Fibroblast of lung (primary cell): ENCODE measurements around the gene KRTAP5-9. TPM values are rescaled to one million over a fixed set of nuclear protein-coding genes. Genes with fewer than 3 reads are reported as not detected.

Experiments
- DNase-seq, 2 donors: peaks; one replicate each; pipeline versions ENCODE4 v3.0.0 to v3.0.0-alpha.2; 2010; ENCODE audit warnings: low read depth in 2 of 2
- H2AFZ ChIP-seq: 2 replicates; pipeline ENCODE4 v1.5.1; 2012; ENCODE audit warnings: low read length, control low read depth, inconsistent platforms
- H3K27ac ChIP-seq: 2 replicates; pipeline ENCODE4 v1.5.1; 2011; ENCODE audit warnings: low read length, control low read depth; ENCODE audit not compliant: insufficient read depth
- H3K27me3 ChIP-seq: 2 replicates; pipeline ENCODE4 v1.5.1; 2011; ENCODE audit warnings: mild to moderate bottlenecking, low read length; ENCODE audit not compliant: control insufficient read depth, insufficient read depth
- H3K36me3 ChIP-seq: 2 replicates; pipeline ENCODE4 v1.5.1; 2011; ENCODE audit warnings: low read length; ENCODE audit not compliant: control insufficient read depth, insufficient read depth
- H3K4me1 ChIP-seq: 2 replicates; pipeline ENCODE4 v1.5.1; 2011; ENCODE audit warnings: low read length; ENCODE audit not compliant: control insufficient read depth, insufficient read depth; ENCODE audit errors: extremely low read depth
- H3K4me2 ChIP-seq: 2 replicates; pipeline ENCODE4 v1.5.1; 2011; ENCODE audit warnings: low read length, control low read depth; ENCODE audit not compliant: insufficient read depth; ENCODE audit errors: extremely low read depth
- H3K4me3 ChIP-seq, 4 experiments: fragments of 200-600 bp in 1 of 4; sonication (generic) in 1 of 4; replicated peaks in 1 of 4; 2 replicates each; pipeline ENCODE4 v1.5.1; 2011 to 2016; ENCODE audit warnings: low read length in 4 of 4, low read depth in 3 of 4, mild to moderate bottlenecking in 3 of 4, control low read depth in 2 of 4, inconsistent platforms in 1 of 4, mixed read lengths in 1 of 4; ENCODE audit not compliant: insufficient read depth in 1 of 4; ENCODE audit errors: control extremely low read depth in 1 of 4
- H3K79me2 ChIP-seq: 2 replicates; pipeline ENCODE4 v1.5.1; 2012; ENCODE audit warnings: mild to moderate bottlenecking, low read length, inconsistent platforms; ENCODE audit not compliant: control insufficient read depth, insufficient read depth
- H3K9ac ChIP-seq: 2 replicates; pipeline ENCODE4 v1.5.1; 2011; ENCODE audit warnings: mild to moderate bottlenecking, low read length, control low read depth; ENCODE audit not compliant: insufficient read depth
- H3K9me3 ChIP-seq: 2 replicates; pipeline ENCODE4 v1.5.1; 2012; ENCODE audit warnings: low read depth, low read length; ENCODE audit not compliant: control insufficient read depth, insufficient read depth
- H4K20me1 ChIP-seq: 2 replicates; pipeline ENCODE4 v1.5.1; 2011; ENCODE audit warnings: low read length; ENCODE audit not compliant: control insufficient read depth, insufficient read depth; ENCODE audit errors: extremely low read depth
- CTCF ChIP-seq, 2 donors: IDR thresholded peaks in 1 of 2; conservative IDR thresholded peaks in 1 of 2; 1 replicate in 1 of 2; 2 replicates in 1 of 2; pipeline ENCODE4 v1.5.1; 2011 to 2012; ENCODE audit warnings: low read length in 2 of 2, control low read depth in 1 of 2, inconsistent platforms in 1 of 2, low read depth in 1 of 2, mild to moderate bottlenecking in 1 of 2
- EZH2 ChIP-seq: IDR thresholded peaks from 2 replicates; pipeline ENCODE4 v1.5.1; 2012; ENCODE audit warnings: low read length, control low read depth, mild to moderate bottlenecking; ENCODE audit errors: missing control alignments
- polyA plus RNA-seq, 2 donors: library from polyadenylated mRNA; depleted of rRNA in 1 of 2; stranded (reverse) in 1 of 2; unstranded in 1 of 2; fragments of >200 nt; gene quantifications; 2 replicates each; pipeline ENCODE4 v1.2.1, GENCODE V29; 2011 to 2012; ENCODE audit warnings: missing spikeins in 1 of 2
- total RNA-seq: library from RNA; depleted of rRNA; stranded (reverse); fragments of >200 nt; gene quantifications from 2 replicates; pipeline ENCODE4 v1.2.1, GENCODE V29; 2014

The KRTAP5-9 gene
- total and polyA plus RNA-seq, 2 donors (not counting 1 experiment from before 2014, with no cell fraction given): not detected

- H3K36me3 ChIP-seq: no peaks in the 10 kb centered on the region
- H3K4me3 ChIP-seq: no peak overlapping the region
- H3K27ac ChIP-seq: no peak overlapping the region
- no peak overlapping the region for H3K9ac ChIP-seq
- H3K4me2 ChIP-seq: no peak overlapping the region
- no peaks in the 10 kb centered on the region for H3K27me3 ChIP-seq
- no peaks in the 10 kb centered on the region for H3K9me3 ChIP-seq
- no peaks in the 10 kb centered on the region for H4K20me1 ChIP-seq
- DNase-seq: no peak
- H3K79me2 ChIP-seq: no peaks in the 10 kb centered on the region
- no peaks in the 10 kb centered on the region for H3K4me1 ChIP-seq
- no peak for TF ChIP-seq CTCF (conservative IDR thresholded peaks at IDR 0.05 in 1 of 2, IDR thresholded peaks at IDR 0.05 in 1 of 2; ENCODE audit: low read depth in 1 of 2, low read length in 2 of 2)
- no peak for TF ChIP-seq EZH2
- no peak overlapping the region for H2AFZ ChIP-seq
Observed at GRCh38 chr11:71551711-71552110, 3.5 kb downstream of the KRTAP5-9 start.

GRCh38 chr11:71554996-71555395, 6.8 kb downstream of the KRTAP5-9 start:
- Histone ChIP-seq H4K20me1 (no peaks in the 10 kb centered on the region), H3K27ac (no peak overlapping the region), H3K27me3 (no peaks in the 10 kb centered on the region), H3K9me3 (no peaks in the 10 kb centered on the region), H3K9ac (no peak overlapping the region), H2AFZ (no peak overlapping the region), H3K4me2 (no peak overlapping the region), H3K79me2 (no peaks in the 10 kb centered on the region), H3K36me3 (no peaks in the 10 kb centered on the region), H3K4me1 (no peaks in the 10 kb centered on the region), H3K4me3 (no peak overlapping the region)
- DNase-seq: no peak
- TF ChIP-seq CTCF (conservative IDR thresholded peaks at IDR 0.05 in 1 of 2, IDR thresholded peaks at IDR 0.05 in 1 of 2; ENCODE audit: low read depth in 1 of 2, low read length in 2 of 2): no peak
- no peak for TF ChIP-seq EZH2

- no peak overlapping the region for H3K9ac ChIP-seq
- H3K4me2 ChIP-seq: no peak overlapping the region
- no peaks in the 10 kb centered on the region for H3K36me3 ChIP-seq
- no peak overlapping the region for H3K27ac ChIP-seq
- no peaks in the 10 kb centered on the region for H4K20me1 ChIP-seq
- no peaks in the 10 kb centered on the region for H3K27me3 ChIP-seq
- DNase-seq: no peak
- no peaks in the 10 kb centered on the region for H3K9me3 ChIP-seq
- H3K79me2 ChIP-seq: no peaks in the 10 kb centered on the region
- no peaks in the 10 kb centered on the region for H3K4me1 ChIP-seq
- no peak overlapping the region for H2AFZ ChIP-seq
- TF ChIP-seq EZH2 (no peak), CTCF (conservative IDR thresholded peaks at IDR 0.05 in 1 of 2, IDR thresholded peaks at IDR 0.05 in 1 of 2; ENCODE audit: low read depth in 1 of 2, low read length in 2 of 2) (no peak)
- H3K4me3 ChIP-seq: no peak overlapping the region
Observed at GRCh38 chr11:71555508-71555907, 7.3 kb downstream of the KRTAP5-9 start.
